D341Med (cell line): ENCODE data around the gene ZBTB18.
"Not testable (repeated sequence)": the region's sequence is repeated elsewhere in the genome, so short reads cannot be mapped to it uniquely, and the experiment has no call there.

Experiments used
- DNase-seq: peaks from one replicate; pipeline ENCODE4 v3.0.0; 2012; ENCODE audit warnings: low spot score

Gene ZBTB18

DNA sequence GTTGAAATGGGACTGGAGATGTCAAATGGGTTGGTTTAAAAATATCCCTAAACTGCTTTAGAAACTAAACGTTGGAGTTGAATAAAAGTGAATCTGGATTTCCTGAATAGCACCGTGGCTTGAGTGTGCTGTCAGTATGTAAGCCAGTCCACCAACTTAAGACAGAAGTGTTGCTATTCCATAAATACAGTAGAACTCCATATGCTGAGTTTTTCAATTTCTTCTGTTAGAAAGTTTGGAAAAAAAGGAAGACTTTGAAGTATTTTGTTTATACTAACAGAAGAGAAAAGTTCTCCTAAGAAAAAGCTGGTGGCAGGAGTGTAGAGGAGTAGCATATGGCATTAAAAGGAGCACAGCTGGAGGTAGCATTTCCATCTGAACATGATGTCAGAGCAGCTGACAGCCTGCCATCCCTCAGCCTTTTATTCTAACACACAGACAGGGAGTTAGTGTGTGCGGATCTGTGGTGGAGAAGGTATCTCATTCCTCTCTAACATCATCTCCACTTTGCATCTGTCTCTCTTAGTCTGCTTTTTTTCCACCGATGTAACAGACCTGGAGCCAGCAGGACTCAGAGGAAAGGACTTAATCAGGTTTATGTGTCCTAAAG lies at the start of gene ZBTB18:
ZBTB18 (plus strand) TSS at position 449 of the 610 bp plus-strand sequence; CDS start at position 598, 149 bp downstream.
- no peak for DNase-seq

DNA sequence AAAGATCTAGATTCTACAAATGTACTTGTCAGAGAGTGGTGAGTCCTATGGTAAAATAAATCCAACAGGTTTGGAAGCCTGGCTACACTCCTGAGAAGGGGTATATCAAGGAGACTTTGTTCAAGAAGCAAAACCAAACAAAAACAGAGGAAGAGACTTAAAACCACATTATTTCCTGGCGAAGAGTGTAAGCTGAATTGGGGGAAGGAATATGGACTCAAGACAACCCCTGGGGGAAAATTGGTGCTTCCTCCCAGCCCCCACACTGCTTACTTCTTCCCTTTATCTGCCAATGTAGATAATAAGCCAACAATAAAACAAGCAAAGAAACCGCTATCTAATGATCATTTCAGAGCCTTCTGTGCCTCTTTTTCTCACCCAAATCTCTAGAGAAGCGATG lies 48.4 kb upstream of the ZBTB18 start:
- no peak for DNase-seq

DNA sequence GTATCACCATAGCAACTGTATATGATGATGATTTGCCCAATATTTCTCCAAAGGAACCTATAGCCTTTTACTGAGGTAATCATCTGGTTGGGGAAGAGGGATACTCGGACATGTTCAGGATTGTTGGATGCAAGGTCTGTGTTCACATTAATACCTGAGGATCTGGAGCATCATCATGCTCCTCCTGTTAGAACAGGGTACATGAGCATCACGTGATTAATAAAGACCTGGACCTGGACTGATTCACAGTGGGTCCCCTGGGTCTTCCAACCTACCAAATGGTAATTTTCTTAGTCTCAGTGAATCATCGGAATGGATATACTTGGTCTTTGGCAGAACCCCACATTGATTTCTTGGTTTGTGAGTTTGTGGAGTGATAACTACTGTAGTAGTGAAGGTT lies 45.6 kb upstream of the ZBTB18 start:
- no peak for DNase-seq

DNA sequence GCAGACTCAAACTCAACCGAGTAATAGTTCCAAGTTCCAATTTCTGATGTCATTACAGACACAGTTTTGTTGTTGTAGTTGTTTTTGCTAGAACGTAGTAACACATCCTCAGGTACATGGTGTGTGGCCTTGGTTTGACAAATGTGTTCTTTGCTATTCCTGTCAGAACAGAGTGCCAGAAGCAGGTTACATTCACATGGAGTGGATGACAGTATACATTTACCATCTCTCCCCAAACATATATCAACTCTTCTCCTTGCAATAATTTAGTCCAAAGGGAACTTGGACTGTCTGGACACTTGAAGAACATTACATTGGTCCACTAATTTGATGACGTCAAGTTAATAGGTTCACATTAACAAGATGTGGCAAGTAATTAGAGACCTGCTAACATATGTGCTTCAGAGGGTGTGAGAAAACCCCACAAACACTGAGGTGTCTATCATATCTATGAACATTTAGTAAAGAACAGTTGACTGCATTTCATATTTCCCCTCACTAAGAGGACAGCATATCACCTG lies 44.6 kb upstream of the ZBTB18 start:
- DNase-seq, result no peak

DNA sequence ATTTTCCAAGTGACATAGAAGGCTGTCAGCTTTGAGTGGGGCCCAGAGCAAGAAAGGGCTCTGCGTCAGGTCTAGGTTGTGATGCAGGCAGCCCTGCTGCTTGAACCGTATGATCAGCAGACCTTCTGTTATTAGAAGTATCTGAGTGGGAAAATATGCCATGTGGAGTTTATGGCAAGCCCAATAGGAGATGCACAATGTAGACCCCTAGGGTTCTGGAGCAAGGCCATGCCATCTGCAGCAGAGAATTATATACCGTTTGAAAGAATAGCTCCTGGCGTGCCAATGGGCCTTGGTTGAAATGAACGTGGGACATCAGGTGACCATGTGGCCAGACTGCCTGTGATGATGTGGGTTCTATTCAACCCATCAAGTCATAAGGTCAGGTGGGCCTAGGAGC lies 44.1 kb upstream of the ZBTB18 start:
- DNase-seq, result no peak

DNA sequence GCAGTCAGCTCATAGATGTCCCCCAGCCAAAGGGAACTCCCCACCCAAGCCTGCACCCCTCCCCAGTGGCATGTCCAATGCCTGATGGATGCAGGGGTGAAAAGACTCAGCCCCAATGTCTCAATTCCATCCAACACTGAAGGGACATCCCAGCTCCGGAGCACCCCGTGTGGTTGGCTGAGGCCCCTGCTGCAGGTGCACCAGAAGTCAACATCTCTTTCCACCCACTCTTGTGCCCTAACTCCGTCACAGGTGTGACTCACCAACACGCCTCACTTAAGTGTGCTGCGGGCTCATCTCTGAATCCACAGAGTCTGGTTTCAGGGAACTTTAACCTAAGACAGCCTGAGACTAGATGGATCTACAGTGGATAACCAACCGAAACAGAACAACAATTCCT lies 40.9 kb upstream of the ZBTB18 start:
- no peak for DNase-seq

DNA sequence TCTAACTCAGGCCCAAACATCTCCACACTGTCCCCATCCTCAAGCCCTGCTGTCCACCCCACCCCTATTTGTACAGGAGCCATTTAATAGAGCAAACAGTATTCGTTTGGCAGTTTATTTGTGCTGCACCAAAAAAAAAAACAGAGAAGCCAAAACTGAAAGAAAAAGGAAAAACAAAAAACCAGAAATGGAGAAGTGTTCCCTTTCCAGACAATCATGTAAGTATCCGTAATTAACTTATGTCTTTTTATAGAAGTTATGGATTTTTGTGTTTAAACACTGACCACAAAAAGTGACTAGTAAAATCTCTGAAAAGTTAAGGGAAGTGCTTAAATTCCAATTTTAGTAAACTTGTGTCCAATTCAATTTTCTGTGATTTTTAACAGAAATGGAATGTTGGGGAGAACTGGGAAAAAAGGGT lies 40.4 kb upstream of the ZBTB18 start:
- no peak for DNase-seq

DNA sequence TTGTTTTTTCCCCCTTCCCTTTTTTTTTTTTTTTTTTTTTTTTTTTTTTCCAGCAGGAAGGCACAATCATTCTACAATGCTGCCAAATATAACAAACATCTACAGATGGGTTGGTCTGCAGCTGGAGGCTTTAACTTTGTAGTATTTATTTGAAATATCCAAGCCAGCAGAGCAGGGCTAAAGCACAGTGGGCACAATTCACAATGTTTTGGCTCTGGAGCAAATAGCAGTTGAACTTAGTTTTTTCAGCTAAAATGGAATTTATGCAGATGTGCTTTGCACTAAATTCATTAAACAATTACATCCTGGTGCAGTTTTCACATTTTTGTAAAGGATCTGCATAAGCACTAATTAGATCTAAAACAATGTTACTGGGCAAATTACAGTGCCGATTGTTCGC lies 39.8 kb upstream of the ZBTB18 start:
- no peak for DNase-seq

DNA sequence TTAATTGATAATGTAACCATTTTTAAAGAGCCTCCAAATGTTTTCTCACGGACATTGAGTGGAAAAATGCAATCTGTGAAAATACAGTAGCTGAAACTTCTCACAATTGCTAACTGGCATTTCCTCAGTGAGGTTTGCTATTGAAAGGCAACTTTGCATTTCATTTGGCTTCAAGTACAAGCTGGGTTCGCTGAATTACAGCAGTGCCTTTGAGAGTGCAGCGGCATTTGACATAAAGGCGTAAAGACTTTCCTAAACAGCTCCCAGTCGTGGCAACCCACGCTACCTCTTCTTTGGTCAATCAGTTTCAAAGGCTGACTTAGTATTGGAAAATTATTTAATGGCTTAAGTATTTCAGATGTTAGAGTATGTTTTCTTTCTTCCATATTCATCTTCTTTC lies 39.3 kb upstream of the ZBTB18 start:
- no peak for DNase-seq

DNA sequence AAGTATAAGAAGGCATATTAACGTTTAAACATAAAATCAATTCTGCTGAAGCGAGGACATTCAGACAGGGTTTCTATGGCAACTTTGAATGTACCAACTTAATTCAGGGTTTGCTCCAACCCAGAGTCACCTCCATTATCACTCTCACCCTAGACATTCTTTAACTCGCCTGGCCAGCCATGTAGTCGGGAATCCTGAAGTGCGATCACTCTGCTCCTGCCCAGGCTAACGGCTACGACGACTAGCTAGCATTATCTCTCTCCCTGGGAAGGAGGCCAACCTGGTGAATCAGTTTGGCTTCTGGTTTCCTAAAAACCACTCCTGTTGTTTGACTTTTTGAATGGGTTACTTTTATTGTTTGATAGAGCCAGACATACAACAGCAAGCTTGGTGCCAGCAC lies 38.9 kb upstream of the ZBTB18 start:
- no peak for DNase-seq

DNA sequence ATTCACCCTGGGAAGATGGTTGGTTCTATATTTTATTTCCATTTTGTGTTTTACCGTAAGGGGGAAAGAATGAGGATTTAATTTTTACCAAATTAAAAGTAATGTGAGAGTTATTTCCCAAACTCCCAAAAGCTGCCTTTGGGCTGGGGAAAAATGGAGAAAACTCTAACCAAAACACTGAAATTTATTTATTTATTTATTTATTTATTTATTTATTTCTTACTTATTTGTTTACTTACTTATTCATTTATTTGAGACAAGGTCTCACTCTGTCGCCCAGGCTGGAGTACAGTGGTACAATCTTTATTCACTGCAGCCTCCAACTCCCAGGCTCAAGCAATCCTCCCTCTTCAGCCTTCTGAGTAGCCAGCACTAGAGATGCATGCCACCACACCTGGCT lies 38.0 kb upstream of the ZBTB18 start:
- no peak for DNase-seq

DNA sequence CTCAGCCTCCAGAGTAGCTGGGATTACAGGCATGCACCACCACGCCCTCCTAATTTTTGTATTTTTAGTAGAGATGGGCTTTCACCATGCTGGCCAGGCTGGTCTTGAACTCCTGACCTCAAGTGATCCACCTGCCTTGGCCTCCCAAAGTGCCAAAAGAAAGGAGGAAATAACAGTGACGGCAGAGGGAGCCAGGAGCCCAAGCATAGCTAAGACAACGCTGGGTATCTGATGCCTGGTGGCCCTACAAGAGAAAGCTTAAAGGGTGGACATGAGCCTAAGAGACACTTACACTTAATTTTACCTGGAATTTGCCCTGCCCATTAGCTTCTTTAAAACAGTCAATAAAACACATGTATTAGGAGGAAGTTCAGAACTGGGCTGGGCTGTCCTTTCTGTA lies 36.2 kb upstream of the ZBTB18 start:
- DNase-seq, result not testable (repeated sequence)

DNA sequence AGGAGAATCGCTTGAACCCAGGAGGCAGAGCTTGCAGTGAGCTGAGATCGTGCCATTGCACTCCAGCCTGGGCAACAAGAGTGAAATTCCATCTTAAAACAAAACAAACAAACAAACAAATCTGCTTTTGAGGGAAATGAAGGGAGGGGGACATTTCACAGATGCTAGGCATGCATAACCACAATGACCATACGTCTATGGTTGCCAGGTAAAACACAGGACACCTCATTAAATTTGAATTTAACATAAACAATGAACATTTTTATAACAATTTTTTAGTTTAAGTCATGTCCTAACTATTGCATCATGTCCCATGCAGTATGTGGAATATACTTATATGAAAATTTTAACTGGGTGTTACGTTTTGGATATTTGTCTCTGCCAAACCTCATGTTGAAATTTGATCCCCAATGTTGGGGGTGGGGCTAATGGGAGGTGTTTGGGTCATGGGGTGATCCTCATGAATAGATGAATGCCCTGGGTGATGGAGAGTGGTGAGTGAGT lies 31.0 kb upstream of the ZBTB18 start:
- DNase-seq, result no peak

DNA sequence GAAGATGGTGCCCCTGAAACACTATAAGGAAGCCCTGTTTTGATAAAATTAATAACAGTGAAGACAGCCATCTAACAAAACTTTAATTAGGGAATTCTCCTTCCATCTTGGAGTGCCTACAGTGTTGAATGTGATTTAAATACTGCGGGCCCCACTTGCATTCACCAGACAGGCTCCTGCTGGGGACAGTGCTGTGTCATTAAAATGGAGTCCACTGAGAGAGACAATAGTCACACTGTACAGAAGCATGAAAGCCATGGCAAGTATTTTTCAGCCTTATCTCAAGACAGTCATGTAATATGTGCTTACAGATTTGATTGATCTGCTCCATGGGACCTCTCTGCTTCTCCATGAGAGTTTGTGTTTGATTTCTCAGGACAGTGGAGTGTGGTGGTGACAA lies 29.7 kb upstream of the ZBTB18 start:
- no peak for DNase-seq

DNA sequence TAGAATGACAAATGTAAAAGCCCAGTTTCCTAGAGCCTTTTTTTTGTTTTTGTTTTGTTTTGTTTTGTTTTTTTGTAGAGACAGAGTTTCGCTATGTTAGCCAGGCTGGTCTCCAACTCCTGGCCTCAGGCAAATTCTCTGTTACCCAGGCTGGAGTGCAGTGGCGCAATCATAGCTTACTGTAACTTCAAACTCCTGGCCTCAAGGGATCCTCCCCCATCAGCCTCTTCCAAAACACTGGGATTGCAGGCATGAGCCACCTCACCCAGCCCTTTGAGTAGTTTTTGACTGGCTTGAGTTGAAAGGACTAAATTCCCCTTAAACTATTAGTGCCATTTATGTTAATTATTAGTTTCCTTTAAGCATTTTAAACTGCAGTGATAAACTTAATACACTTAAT lies 28.8 kb upstream of the ZBTB18 start:
- no peak for DNase-seq

DNA sequence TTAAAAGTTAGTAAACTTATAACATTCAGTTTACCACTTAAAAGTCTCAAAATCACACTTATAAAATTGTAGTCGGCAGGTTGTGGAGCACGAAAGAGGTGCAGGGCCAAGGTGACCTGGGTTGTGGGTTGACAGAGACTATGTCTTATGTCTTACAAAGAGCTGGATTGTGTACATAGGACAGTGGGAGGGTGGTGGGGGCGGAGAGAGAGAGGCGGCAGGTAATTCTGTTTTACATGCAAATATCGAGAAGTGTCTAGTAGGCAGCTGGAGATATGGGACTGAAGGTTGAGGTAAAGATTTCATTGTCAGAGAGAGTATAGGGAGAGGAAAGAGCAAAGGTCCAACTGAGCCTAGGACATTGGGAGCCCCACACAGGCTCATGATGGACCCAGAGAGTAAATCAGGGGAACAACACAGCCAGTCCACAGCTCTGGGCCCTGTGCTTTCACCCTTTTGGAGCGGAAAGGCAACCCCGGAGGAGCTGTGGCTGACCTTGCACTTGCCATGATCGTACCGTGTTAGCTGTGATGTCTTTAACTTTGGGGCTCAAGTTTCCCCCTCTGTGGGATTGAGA lies 28.1 kb upstream of the ZBTB18 start:
- DNase-seq, result no peak

DNA sequence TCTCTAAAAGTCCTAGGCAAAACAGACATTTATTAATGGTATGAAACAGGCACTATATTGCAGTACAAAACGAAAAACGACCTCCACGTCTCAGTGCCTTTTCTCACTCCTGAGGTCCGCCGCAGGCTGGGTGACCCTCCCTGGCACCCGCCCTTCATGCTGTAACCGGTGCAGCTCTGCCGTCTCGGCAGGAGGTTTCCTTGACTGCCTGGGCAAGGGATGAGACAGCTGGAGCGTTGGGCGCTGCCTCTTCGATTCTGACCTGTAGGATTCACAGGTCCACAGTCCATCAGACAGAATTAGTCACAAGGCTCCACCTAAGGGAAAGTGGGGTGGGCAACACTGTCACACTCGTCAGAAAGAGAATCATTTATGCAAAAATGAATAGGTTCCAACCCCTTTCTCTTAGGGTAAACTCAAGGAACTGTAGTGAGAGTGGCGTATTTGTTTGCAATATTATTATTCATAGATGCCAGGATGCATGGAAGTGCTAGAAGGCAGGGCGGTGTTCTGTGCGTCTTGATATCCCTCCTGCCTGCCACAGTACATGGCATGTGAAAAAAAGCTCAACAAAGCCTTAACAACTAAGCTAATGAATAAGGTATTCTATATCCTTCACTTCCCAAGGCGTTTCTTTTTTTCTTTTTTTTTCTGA lies 23.5 kb upstream of the ZBTB18 start:
- no peak for DNase-seq

DNA sequence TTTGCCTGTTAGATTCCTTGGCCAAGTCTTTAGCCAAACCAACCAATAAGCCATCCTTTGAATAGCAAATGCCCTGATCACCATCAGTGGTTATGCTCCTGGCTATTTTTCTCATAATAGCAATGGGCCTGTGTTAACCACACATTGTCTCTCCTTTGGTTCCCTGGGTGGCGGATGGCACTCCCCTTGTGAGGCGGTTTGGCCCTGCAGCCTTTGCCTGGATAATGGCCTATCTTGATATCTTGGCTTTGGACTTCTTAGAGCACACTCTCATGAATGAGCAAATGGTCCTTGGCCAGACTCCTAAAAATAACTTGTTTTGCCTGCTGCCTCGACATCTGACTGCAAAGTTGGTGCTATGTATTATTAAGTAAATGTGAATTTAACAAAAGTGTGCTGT lies 22.4 kb upstream of the ZBTB18 start:
- DNase-seq, result no peak

DNA sequence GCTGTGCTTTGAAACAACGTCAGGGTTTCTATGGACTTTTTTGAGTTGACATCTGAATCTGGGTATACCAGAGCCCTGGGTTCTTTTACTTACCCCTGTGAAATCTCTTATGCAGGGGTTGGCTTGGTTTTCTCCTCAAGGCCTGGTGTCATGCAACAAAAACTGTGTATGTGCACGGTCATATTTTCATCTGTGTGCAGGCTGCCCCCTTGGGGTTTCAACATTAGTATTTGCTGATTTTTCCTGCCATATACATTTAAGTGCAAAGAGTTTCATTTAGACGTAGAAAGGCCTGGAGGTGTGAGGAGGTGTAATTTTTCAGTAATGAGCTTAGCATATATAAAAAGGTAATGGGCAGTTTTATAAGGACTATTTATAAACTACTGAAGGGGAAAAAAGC lies 22.0 kb upstream of the ZBTB18 start:
- no peak for DNase-seq

DNA sequence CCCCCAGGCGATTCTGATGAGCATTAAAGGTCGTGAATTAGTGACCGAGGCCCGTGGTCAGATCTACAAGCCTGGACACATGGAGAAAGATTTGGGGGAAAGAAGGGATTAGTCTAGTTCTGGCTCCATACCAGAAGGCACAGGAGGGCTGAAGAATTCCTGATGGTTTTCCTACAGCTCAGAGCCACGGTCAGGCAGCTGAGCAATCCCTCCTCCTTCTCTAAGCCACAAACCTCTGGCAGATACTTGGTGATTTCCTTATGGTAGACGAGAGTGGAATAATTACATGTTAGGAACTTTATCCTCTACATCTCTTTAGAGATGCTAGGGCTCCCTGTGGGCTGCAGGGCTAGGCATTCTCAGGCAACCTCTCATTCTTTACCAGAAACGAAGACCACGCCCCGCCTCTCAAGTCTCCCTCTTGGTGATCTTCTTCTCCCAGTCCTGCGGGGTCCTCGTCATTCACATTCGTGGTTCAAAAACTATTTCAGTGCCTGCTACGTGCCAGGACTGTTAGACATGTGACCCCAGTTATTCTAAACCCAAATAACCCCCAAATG lies 20.5 kb upstream of the ZBTB18 start:
- no peak for DNase-seq

DNA sequence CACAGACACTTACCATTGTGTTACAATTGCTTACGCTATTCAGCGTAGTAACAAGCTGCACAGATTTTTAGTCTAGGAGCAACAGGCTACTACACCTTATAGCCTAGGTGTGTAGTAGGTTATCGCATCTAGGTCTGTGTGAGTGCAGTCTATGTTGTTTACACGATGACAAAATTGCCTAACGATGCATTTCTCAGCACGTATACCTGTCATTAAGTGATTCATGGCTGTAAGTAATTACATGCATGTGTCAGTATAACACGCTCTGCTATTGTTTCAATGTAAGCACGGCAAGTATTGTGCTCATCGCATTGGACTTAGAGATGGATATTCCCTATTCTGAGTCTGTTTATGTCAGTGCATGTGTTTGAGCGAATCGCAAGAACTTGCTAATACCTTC lies 15.7 kb upstream of the ZBTB18 start:
- DNase-seq, result no peak

DNA sequence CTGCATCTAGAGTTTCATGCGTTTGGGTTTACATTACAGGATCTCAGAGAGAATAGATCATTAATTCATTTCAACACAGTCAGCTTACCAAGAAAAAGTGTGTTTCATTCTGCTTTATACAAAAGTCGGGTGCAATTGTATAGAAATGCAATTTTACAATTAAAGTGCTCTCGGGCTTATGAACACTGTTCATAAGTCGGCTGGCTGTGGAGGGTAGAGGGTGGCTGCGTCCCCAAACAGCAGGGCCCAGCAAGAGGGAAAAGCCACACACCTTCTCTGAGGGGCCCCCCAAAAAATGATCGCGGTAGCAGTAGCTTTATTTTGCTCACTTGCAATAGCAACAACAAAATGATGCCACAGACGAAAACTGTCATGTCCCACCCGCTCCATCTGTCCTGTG lies 13.8 kb upstream of the ZBTB18 start:
- DNase-seq, result no peak

DNA sequence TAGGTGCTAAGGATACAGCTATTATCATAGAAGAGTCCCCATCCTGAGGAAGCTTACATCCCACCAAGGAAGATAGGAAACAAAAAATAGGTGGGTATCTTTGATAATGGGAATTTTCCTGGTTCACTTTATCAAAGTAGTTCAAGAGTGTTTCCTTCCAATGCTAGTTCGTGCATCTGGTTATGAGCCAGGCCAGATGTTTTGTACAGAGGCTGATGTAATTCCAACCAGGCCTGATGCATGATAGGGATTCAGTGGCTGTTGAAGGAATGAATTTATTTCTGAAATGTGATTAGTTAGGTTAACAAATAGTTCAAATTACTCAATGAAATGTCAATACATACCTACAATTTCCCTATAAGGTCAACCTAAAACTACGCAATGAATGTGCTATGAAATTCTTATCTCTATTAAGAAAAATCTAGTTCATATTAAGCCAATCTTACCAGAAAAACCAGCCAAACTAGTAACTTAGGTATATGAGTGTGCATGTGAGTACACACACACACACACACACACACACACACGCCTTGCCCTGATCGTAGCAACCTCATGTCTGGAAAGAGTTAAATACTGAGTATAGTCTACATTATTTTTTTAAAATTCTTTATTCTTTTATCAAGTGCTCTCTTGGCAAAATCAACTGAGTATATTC lies 9.5 kb upstream of the ZBTB18 start:
- DNase-seq, result no peak
